ENCODE results near the gene GFI1B. TPM values are rescaled to one million over a fixed set of nuclear protein-coding genes. Genes with fewer than 3 reads are reported as not detected.
A peak's percentile ranks its signal among the peaks of the same experiment; 100 is the strongest.

Gene GFI1B
- total and polyA plus RNA-seq, 2 of the 4 experiments (the other 2 are of a cell fraction): 0.02 TPM; not detected in 1

DNA sequence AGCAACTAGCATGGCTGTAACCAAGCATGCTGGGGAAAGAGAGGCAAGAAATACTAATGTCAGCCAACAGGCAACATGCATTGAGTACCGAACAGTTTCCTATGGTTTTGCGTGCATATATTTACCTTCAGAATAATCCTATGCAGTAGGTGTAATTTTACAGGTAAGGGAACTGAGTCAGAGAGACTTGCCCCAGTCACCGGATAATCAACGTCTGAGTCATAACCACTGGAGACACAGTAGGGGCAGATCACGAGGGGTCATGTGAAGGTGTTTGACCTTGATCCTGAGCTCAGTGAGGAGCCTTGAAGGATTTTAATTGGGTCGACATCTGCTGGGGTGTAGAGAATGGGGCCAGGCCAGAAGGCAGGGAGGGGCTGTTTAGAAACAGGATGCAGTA is 20.7 kb upstream of the GFI1B start:
- DNase-seq (no peak), ATAC-seq (ENCODE audit: low read depth) (no peak)
- Histone ChIP-seq H4K8ac (ENCODE audit: low read depth in 2 of 2, low read length in 2 of 2) (no peak overlapping the region), H3K14ac (replicated peaks; ENCODE audit: low read depth, low read length) (no peak overlapping the region), H3K27me3 (ENCODE audit: control insufficient read depth, insufficient read depth, low read length) (peaks cover 5% of the 10 kb centered on the region), H3K23ac (ENCODE audit: low read depth, low read length) (no peak overlapping the region), H3K79me1 (ENCODE audit: low read depth in 1 of 2, low read length in 2 of 2) (no peaks in the 10 kb centered on the region), H3K18ac (ENCODE audit: low read depth, low read length) (no peak overlapping the region), H3K9me3 (ENCODE audit: control insufficient read depth, insufficient read depth, low read length) (peaks cover 10% of the 10 kb centered on the region), H2BK5ac (ENCODE audit: low read depth, low read length, poor library complexity, severe bottlenecking) (no peak overlapping the region), H4K91ac (ENCODE audit: insufficient read depth, low read depth, low read length) (no peak overlapping the region), H2AK9ac (replicated peaks; ENCODE audit: low read depth, low read length, poor library complexity) (peak overlapping the region; percentile 28), H2BK120ac (ENCODE audit: low read depth, low read length) (no peak overlapping the region), H3K4me2 (ENCODE audit: low read depth, low read length) (no peak overlapping the region), H2AFZ (replicated peaks; ENCODE audit: low read length, poor library complexity) (no peak overlapping the region), H4K20me1 (ENCODE audit: insufficient read depth, low read length) (no peaks in the 10 kb centered on the region), H3K36me3 (ENCODE audit: control insufficient read depth, insufficient read depth, low read length) (no peaks in the 10 kb centered on the region), H2AK5ac (ENCODE audit: low read depth, low read length) (no peak overlapping the region), H3K27ac (ENCODE audit: insufficient read depth, low read length) (no peak overlapping the region), H3K56ac (ENCODE audit: extremely low read depth, insufficient read depth, low read length) (no peak overlapping the region), H4K5ac (ENCODE audit: low read depth, low read length) (no peak overlapping the region), H3K9me1 (ENCODE audit: insufficient read depth, low read length) (no peaks in the 10 kb centered on the region), H2BK15ac (ENCODE audit: low read depth, low read length) (no peak overlapping the region), H3K4me1 (ENCODE audit: control insufficient read depth, insufficient read depth, low read length) (no peaks in the 10 kb centered on the region), H3K9ac (ENCODE audit: low read depth, low read length) (no peak overlapping the region), H3K4me3 (ENCODE audit: insufficient read depth, low read depth, low read length) (no peak overlapping the region), H3K4ac (ENCODE audit: low read depth, low read length) (no peak overlapping the region), H2BK20ac (ENCODE audit: low read depth, low read length) (no peak overlapping the region)
- in situ Hi-C loops (cut with MboI; ENCODE audit: low sequenced_read_pairs): no loop called here
- ChIA-PET POLR2A (ENCODE audit: unreplicated experiment) (no interaction called here), CTCF (no interaction called here)
- dilution Hi-C loops (cut with HindIII; ENCODE audit: low sequenced_read_pairs, unreplicated experiment): no loop called here
- intact Hi-C loops (cut with micrococcal nuclease): no loop called here
- WGBS, 2 experiments (ENCODE audit: extremely low coverage in 2 of 2, insufficient read length in 1 of 2): 70% methylated on average over 3 of the region's 6 CpGs; no CpG with 5 or more reads in 1 of the 2 experiments
- TF ChIP-seq CHD1 (IDR thresholded peaks at IDR 0.05; ENCODE audit: low read depth, low read length) (no peak), RCOR1 (IDR thresholded peaks at IDR 0.05; ENCODE audit: insufficient replicate concordance, low read length) (no peak), RFX5 (IDR thresholded peaks at IDR 0.05; ENCODE audit: low read depth, low read length) (no peak), POLR2A (IDR thresholded peaks at IDR 0.05; ENCODE audit: low read depth, low read length) (no peak), MXI1 (IDR thresholded peaks at IDR 0.05; ENCODE audit: borderline replicate concordance, low read depth, low read length) (no peak)
- TF ChIP-seq, protein P1, sequence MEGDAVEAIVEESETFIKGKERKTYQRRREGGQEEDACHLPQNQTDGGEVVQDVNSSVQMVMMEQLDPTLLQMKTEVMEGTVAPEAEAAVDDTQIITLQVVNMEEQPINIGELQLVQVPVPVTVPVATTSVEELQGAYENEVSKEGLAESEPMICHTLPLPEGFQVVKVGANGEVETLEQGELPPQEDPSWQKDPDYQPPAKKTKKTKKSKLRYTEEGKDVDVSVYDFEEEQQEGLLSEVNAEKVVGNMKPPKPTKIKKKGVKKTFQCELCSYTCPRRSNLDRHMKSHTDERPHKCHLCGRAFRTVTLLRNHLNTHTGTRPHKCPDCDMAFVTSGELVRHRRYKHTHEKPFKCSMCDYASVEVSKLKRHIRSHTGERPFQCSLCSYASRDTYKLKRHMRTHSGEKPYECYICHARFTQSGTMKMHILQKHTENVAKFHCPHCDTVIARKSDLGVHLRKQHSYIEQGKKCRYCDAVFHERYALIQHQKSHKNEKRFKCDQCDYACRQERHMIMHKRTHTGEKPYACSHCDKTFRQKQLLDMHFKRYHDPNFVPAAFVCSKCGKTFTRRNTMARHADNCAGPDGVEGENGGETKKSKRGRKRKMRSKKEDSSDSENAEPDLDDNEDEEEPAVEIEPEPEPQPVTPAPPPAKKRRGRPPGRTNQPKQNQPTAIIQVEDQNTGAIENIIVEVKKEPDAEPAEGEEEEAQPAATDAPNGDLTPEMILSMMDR (conservative IDR thresholded peaks at IDR 0.05; ENCODE audit: low read depth, low read length): no peak
- no TSS peak for BruUV-seq (replicated peaks)

Measured in IMR-90 (cell line).